HG03558 (cell line): ENCODE data around the gene G3BP2.
"Not testable (repeated sequence)": the region's sequence is repeated elsewhere in the genome, so short reads cannot be mapped to it uniquely, and the experiment has no call there.

Experiments
- ATAC-seq: cut with Tn5 transposase; IDR thresholded peaks from one replicate; pipeline ENCODE4 v1.9.1; 2021; ENCODE audit warnings: moderate number of reproducible peaks; ENCODE audit not compliant: unreplicated experiment; ENCODE audit errors: extremely low read depth

The G3BP2 gene

DNA sequence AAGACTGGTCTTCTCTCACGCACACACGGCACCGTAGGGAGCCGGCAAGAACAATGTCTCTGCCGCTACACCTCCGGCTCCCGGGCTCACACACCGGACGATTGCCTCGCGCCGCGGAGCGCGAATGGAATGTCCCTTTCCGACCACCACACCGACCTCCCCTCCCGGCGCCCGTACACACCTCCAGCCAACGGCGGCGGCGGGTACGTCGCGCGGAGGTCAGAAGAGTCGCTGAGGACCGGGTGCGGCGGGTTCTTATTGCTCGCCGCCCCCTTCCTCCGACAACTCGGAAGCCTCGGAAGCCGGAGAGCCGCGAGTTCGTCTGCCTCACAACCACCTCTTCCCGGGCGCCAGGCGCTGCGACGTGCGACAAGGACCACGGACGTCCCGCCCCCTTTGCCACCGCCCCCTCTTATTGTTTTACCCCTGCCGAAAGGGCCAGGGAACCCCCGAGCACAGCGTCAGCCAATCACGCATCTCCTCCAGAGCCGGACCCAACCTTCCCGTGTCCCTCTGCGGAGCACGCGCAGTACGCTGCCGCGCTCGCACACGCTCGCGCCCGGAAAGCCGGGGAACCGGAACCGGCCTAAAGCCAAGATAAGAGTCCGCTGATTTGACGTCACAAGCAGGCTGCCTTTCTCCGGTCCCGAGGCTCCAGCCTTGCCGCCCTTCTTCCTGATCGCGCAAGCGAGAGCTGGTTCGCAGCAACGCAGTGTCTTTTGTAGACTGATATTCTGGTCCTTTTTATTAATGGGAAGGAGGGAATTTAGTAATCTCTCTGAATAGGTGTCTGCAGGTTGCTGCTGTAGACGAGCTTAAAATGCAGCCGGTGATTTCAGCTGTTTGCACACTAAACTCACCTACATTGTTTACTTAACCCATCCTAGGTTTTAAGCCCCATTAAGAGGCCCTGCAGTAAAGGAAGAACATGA is at the start of gene G3BP2:
Gene G3BP2 (minus strand): TSS at position 385 of the 932 bp plus-strand sequence. CDS start 11,386 bp downstream, outside the sequence.
- ATAC-seq: peak; percentile 80

DNA sequence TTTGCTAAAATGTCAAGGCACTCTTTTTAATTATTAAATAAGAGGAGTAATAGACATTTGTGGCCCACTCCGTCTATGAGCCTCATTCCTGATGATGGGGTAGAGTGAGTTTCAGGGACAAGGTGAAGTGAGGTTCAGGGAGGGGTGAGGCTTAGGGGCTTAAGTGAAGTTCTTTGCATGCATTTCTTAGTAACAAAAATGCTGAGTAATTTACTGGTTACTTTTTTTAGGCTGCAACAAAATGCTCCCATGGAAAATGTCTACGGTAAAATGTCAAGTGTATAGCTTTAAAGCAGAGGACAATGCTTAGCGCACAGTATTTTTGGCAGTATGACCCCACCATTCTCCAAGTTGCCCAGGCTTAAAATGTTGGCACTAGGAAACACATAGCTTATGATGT is 49.2 kb upstream of the G3BP2 start:
- ATAC-seq: no peak

- no peak for ATAC-seq
Observed at GRCh38 chr4:75718529-75718928, 45.3 kb upstream of the G3BP2 start.

DNA sequence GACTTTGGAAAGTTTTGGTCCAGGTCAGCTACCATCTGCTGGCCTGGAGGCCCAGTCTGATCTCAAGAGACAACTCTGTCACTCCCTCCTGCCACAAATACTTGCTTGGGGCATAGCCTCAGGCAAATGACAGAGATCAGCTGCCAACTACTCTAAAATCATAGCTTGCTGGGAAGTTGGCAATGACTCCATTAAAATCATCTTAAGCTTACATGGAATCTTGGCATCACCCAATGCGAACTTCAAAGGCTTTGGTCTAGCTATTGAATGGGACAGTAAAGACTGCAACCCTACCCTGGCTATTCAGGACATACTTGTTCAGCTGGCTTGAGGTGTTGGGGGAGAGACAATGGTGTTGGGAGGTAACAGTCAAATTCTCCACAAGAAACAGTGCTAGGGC is 44.2 kb upstream of the G3BP2 start:
- no peak for ATAC-seq

DNA sequence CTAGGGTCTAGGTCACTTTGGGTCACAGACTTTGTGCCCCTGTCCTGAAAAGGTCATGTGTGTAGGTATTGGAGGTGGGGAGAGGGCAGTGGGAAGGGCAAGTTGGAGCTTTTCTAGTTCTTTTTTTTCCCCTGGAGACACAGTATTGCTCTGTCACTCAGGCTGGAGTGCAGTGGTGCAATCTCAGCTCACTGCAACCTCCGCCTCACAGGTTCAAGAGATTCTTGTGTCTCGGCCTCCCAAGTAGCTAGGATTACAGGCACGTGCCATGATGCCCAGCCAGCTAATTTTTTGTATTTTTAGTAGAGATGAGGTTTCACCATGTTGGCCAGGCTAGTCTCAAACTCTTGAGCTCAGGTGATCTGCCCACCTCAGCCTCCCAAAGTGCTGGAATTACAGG is 42.8 kb upstream of the G3BP2 start:
- ATAC-seq: not testable (repeated sequence)

DNA sequence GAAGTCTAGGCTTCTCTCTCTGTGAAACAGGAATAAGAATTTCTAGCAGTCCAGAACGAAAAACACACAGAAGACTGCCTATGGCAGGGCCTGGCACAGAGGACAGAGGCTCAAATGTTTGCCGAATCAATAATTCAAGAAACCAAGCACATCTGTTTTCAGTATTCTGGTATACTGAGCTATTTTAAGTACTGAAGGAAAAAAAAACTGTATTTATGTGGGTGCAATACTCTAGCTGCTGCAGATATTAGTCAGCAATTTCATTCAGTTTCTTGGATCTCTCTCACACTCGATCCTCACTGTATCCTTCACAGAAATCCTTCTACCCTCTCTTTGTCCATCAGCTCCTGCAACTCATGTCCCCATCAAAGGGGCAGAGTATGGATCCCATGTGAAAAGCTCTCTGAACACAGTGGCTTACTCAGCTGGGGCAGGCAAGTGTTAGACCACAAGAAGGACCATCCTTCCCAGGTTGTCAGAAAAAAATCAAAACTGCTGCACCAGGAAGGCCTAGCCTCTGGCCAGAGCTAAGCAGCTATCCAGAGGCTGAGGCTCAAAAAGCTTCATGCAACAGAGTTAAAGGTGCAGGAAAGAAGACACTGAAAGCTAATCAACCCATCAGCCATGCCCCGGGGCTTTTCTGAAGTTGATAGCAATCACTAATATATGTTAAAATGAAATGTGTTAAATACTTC is 42.0 kb upstream of the G3BP2 start:
- ATAC-seq: no peak

DNA sequence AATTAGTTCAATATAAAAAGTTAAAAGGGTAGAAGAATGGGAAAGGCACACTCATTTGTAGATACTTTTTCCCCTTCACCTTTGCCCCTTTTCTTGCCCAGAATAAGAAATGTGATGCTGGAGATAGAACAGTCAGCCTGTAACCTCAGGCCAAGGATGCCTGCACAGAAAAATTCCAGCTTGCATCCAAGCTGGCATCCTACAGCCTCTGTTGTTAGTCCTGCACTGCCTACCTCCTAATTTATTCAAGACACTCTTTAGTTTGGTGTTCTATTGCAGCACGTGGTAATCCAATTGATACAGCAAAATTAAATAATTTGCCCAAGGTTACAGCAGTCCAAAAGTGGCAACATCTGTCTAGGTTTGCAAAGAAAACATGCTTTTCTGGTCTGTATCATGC is 41.5 kb upstream of the G3BP2 start:
- no peak for ATAC-seq

DNA sequence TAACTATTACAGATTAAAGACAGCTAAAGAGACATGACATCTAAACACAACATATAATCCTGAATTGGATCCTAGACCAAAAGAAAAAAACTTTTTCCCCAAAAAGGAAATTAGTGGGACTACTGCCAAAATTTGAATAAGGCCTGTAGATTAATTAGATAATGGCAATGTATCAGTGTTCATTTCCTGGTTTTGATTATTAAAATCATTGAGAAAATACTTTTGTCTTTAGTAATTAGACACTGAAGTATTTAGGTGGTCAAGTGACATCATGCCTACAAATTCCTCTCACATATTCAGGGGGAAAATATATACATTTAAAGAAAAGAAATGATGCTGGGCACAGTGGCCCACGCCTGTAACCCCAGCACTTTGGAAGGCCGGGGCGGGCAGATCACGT is 40.8 kb upstream of the G3BP2 start:
- ATAC-seq: no peak

DNA sequence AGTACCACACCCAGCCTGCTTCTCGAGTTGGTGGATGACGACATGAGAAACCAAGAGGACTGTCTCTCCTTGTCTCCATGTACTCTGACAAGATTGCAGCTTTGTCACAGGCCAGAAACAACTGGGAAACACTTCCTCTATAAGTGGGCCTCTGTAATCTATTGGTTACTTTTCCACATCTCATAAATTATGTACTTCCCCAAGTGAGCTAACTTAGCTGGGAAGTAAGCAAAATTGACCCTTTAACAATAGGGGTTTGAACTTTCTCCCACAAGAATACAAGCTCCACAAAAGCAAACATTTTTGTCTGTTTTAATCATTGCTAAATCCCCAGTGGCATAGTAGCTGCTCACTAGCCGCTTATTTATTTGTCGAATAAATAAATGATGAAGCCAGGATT is 37.0 kb upstream of the G3BP2 start:
- no peak for ATAC-seq

DNA sequence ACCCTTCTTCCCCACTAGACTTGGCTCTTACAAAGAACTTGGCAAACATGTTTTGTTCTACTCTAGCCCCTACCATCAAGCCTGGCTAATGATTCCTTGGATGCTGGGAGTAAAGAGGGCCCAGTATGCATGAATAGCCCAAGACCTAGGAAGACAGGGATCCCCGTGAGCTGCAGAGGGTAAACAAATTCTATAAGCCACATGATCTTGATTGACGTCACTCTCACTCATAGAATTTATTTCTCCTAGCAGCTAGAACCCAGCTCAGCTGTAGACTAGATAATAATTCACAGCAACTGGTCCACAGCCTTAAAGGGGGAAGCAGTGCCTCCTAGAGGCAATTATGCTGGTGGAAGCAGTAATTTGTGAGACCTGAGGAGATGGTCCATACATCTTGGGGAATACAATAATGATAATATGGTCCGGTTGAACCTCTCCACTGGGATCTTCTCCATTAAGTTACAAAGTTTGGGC is 35.0 kb upstream of the G3BP2 start:
- no peak for ATAC-seq

GRCh38 chr4:75705198-75705977 is 32.2 kb upstream of the G3BP2 start:
- ATAC-seq: no peak

GRCh38 chr4:75702919-75703411 is 29.8 kb upstream of the G3BP2 start:
- no peak for ATAC-seq

GRCh38 chr4:75699299-75699698 is 26.1 kb upstream of the G3BP2 start:
- ATAC-seq: no peak

DNA sequence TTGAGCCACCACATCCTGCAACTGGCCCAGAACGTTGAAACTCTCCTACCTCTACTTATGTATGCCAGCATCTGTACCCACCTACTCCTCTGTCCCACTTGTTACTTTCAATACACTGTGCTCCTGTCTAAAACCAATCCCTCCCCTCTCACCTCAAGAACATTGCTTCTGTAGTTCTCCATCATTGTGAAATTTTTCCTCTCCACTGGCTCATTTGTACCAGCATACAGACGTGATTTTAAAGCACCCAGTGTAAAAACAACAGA is 25.7 kb upstream of the G3BP2 start:
- ATAC-seq: peak; percentile 11

GRCh38 chr4:75698162-75698962 is 25.2 kb upstream of the G3BP2 start:
- peak; percentile 96 for ATAC-seq

GRCh38 chr4:75696581-75696980 is 23.4 kb upstream of the G3BP2 start:
- ATAC-seq: no peak

GRCh38 chr4:75696071-75696470 is 22.9 kb upstream of the G3BP2 start:
- ATAC-seq: no peak

DNA sequence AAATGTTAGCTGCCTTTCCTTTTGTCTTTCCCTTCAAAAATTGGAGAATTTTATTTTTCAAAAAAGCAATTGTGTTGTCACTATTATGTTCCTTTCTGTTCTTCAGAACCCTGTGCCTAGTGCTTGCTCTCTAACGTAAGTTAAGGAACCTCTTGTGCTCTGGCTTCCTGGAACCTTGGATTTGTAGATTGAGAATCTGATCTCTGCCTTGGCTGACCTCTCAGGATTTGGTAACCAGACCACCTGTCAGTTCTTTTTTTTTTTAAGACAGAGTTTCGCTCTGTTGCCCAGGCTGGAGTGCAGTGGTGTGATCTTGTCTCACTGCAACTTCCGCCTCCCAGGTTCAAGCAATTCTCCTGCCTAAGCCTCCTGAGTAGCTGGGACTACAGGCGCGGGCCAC is 18.9 kb upstream of the G3BP2 start:
- ATAC-seq: not testable (repeated sequence)

DNA sequence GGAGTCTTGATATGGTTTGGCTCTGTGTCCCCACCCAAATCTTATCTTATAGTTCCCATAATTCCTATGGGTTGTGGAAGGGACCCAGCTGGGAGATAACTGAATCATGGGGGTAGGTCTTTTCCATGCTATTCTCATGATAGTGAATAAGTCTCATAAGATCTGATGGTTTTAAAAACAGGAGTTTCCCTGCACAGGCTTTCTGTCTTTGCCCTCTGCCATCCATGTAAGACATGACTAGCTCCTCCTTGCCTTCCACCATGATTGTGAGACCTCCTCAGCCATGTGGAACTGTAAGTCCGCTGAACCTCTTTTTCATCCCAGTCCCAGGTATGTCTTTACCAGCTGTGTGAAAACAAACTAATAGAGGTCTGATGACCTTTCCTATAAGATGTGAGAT is 13.9 kb upstream of the G3BP2 start:
- not testable (repeated sequence) for ATAC-seq

GRCh38 chr4:75686346-75686745 is 13.1 kb upstream of the G3BP2 start:
- ATAC-seq: no peak
